HG03025 (cell line): ENCODE data around the gene CLCN7.
A peak's percentile ranks its signal among the peaks of the same experiment; 100 is the strongest.
"Not testable (repeated sequence)": the region's sequence is repeated elsewhere in the genome, so short reads cannot be mapped to it uniquely, and the experiment has no call there.

Experiments used
- ATAC-seq: cut with Tn5 transposase; IDR thresholded peaks from one replicate; pipeline ENCODE4 v1.9.1; 2021; ENCODE audit warnings: mild to moderate bottlenecking, moderate library complexity; ENCODE audit not compliant: unreplicated experiment, low FRiP score

The CLCN7 gene

GRCh38 chr16:1488619-1489018 lies 13.8 kb upstream of the CLCN7 start, which contains the start of gene PTX4:
TSS of gene PTX4 (minus strand) at chr16:1488944. CDS start at chr16:1488909, 35 bp downstream.
- ATAC-seq: no peak

- ATAC-seq: no peak
Measured at GRCh38 chr16:1488054-1488601, 13.3 kb upstream of the CLCN7 start.

- ATAC-seq: no peak
Measured at GRCh38 chr16:1487395-1488053, 12.7 kb upstream of the CLCN7 start.

GRCh38 chr16:1486551-1487390 lies 11.9 kb upstream of the CLCN7 start:
- ATAC-seq: no peak

- no peak for ATAC-seq
Measured at GRCh38 chr16:1485847-1486496, 11.1 kb upstream of the CLCN7 start.

- no peak for ATAC-seq
Measured at GRCh38 chr16:1481906-1482835, 7.3 kb upstream of the CLCN7 start.

GRCh38 chr16:1478937-1479336 lies 4.1 kb upstream of the CLCN7 start:
- not testable (repeated sequence) for ATAC-seq

GRCh38 chr16:1477033-1477432 lies 2.2 kb upstream of the CLCN7 start:
- no peak for ATAC-seq

GRCh38 chr16:1475552-1476114 lies 805 bp upstream of the CLCN7 start:
- ATAC-seq: no peak

- peak; percentile 8 for ATAC-seq
Measured at GRCh38 chr16:1474082-1474795, 589 bp downstream of the CLCN7 start.

GRCh38 chr16:1472974-1473373 lies 1.9 kb downstream of the CLCN7 start:
- ATAC-seq: no peak

GRCh38 chr16:1471569-1472194 lies 3.1 kb downstream of the CLCN7 start:
- ATAC-seq: no peak

GRCh38 chr16:1470481-1471251 lies 4.2 kb downstream of the CLCN7 start:
- no peak for ATAC-seq

- no peak for ATAC-seq
Measured at GRCh38 chr16:1469693-1470201, 5.1 kb downstream of the CLCN7 start.

- not testable (repeated sequence) for ATAC-seq
Measured at GRCh38 chr16:1469141-1469540, 5.7 kb downstream of the CLCN7 start.

GRCh38 chr16:1468426-1468810 lies 6.4 kb downstream of the CLCN7 start:
- no peak for ATAC-seq

- ATAC-seq: no peak
Measured at GRCh38 chr16:1466968-1467521, 7.8 kb downstream of the CLCN7 start.
